Naive thymus-derived CD4-positive, alpha-beta T cell (primary cell): ENCODE results near the gene SYT17. TPM values are rescaled to one million over a fixed set of nuclear protein-coding genes. Genes with fewer than 3 reads are reported as not detected.
A peak's percentile ranks its signal among the peaks of the same experiment; 100 is the strongest.

ENCODE experiments used
- ATAC-seq: fragments of 150-1000 bp; cut with Tn5 transposase; 2 replicates; pipeline ENCODE4 v1.10.0; 2021; ENCODE audit warnings: mild to moderate bottlenecking, moderate library complexity
- CTCF ChIA-PET: fragments of 350-600 bp; sonication (Branson Sonifier 250); formaldehyde crosslinking; loops from one replicate; lab custom pipeline; 2021; ENCODE audit warnings: antibody characterized with exemption; lab: Charles Lee
- POLR2A ChIA-PET: fragments of 350-600 bp; sonication (Branson Sonifier 250); formaldehyde crosslinking; loops from one replicate; lab custom pipeline; 2021; ENCODE audit warnings: antibody characterized with exemption, inconsistent platforms; lab: Charles Lee
- DNase-seq, 9 donors: peaks; one replicate each; pipeline versions ENCODE4 v3.0.0 to v3.0.0-alpha.2; 2020 to 2022; ENCODE audit warnings: mixed read lengths in 1 of 9
- H3K27ac ChIP-seq: one replicate; pipeline ENCODE4 v1.7.0; 2013; ENCODE audit warnings: mild to moderate bottlenecking, low read depth, low read length, moderate library complexity
- H3K27me3 ChIP-seq, 2 donors: one replicate each; pipeline ENCODE4 v1.7.0; 2013; ENCODE audit warnings: low read length in 2 of 2, mild to moderate bottlenecking in 2 of 2, moderate library complexity in 2 of 2; ENCODE audit not compliant: control insufficient read depth in 2 of 2, insufficient read depth in 2 of 2
- H3K36me3 ChIP-seq, 3 experiments: 1 replicate in 2 of 3; 2 replicates in 1 of 3; pipeline ENCODE4 v1.7.0; 2013; ENCODE audit warnings: low read length in 3 of 3, mild to moderate bottlenecking in 3 of 3, moderate library complexity in 1 of 3; ENCODE audit not compliant: insufficient read depth in 3 of 3, control insufficient read depth in 2 of 3
- H3K4me1 ChIP-seq, 2 donors: one replicate each; pipeline ENCODE4 v1.7.0; 2013; ENCODE audit warnings: low read length in 2 of 2, mild to moderate bottlenecking in 2 of 2, moderate library complexity in 1 of 2; ENCODE audit not compliant: control insufficient read depth in 2 of 2, insufficient read depth in 2 of 2
- H3K4me3 ChIP-seq: 2 replicates; pipeline ENCODE4 v1.7.0; 2013; ENCODE audit warnings: mild to moderate bottlenecking, low read length
- H3K9me3 ChIP-seq, 3 experiments: 1 replicate in 2 of 3; 2 replicates in 1 of 3; pipeline ENCODE4 v1.7.0; 2013; ENCODE audit warnings: low read length in 3 of 3; ENCODE audit not compliant: control insufficient read depth in 2 of 3
- H3K27ac Mint-ChIP-seq, 9 donors: one replicate each; pipeline ENCODE4 v1.8.0; 2020 to 2022; ENCODE audit warnings: mixed read lengths in 9 of 9, mild to moderate bottlenecking in 8 of 9, moderate library complexity in 5 of 9, inconsistent platforms in 2 of 9
- H3K27me3 Mint-ChIP-seq, 5 donors: one replicate each; pipeline ENCODE4 v1.8.0; 2021 to 2022; ENCODE audit warnings: mixed read lengths in 5 of 5, mild to moderate bottlenecking in 1 of 5
- H3K36me3 Mint-ChIP-seq, 5 donors: one replicate each; pipeline ENCODE4 v1.8.0; 2020 to 2022; ENCODE audit warnings: mixed read lengths in 5 of 5, mild to moderate bottlenecking in 3 of 5, inconsistent platforms in 1 of 5
- H3K4me1 Mint-ChIP-seq, 7 donors: one replicate each; pipeline ENCODE4 v1.8.0; 2020 to 2022; ENCODE audit warnings: mixed read lengths in 7 of 7, mild to moderate bottlenecking in 3 of 7, inconsistent platforms in 1 of 7
- H3K4me3 Mint-ChIP-seq, 10 donors: one replicate each; pipeline ENCODE4 v1.8.0; 2020 to 2022; ENCODE audit warnings: mild to moderate bottlenecking in 10 of 10, mixed read lengths in 10 of 10, moderate library complexity in 6 of 10, inconsistent platforms in 2 of 10
- H3K9me3 Mint-ChIP-seq, 11 donors: one replicate each; pipeline ENCODE4 v1.8.0; 2020 to 2022; ENCODE audit warnings: mixed read lengths in 11 of 11, mild to moderate bottlenecking in 4 of 11, inconsistent platforms in 1 of 11, moderate library complexity in 1 of 11
- intact Hi-C, 2 donors: fragments of 100-400 bp; cut with micrococcal nuclease; formaldehyde crosslinking; loops; one replicate each; pipeline ENCODE4 v1.15.1; 2023
- polyA plus RNA-seq, 2 donors: library from polyadenylated mRNA; unstranded; fragments of 300-500 nt; fragmentation: Illumina TruSeq; gene quantifications; one replicate each; pipeline ENCODE4 v1.2.3, GENCODE V29; 2021
- total RNA-seq, 6 experiments: library from RNA in 5 of 6; stranded (reverse) in 5 of 6; gene quantifications; 1 replicate in 5 of 6; 2 replicates in 1 of 6; pipeline ENCODE4 v1.2.3 and lab custom pipeline; 2021 to 2026

Gene SYT17
- total and polyA plus RNA-seq, 7 experiments from 2014 or later, result 0.08 to 3.6 (median 0.24) TPM; not detected in 4

DNA sequence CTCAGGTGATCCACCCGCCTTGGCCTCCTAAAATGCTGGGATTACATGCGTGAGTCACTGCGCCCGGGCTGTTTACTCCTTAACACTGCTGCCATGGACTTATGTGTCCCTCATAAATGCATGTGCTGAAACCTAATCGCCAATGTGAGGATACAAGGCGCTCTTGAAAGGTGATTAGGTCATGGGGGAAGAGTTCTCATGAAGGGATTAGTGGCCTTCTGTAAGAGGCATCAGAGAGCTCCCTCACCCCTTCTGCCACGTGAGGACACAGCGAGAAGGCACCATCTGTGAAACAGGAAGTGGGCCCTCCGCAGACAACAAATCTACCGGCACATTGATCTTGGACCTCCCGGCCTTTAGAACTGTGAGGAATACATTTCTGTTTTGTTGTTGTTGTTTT lies 35.1 kb upstream of the SYT17 start:
- ATAC-seq (no peak), DNase-seq (no peak)
- POLR2A ChIA-PET, result no interaction called here
- peaks cover 8 to 36% (median 9%) of the 10 kb centered on the region in 7 donors for H3K4me1 Mint-ChIP-seq
- no peak overlapping the region for H3K27ac Mint-ChIP-seq
- no peaks in the 10 kb centered on the region for H3K4me1 ChIP-seq
- no peak overlapping the region for H3K27ac ChIP-seq
- CTCF ChIA-PET, result no interaction called here
- no peaks in the 10 kb centered on the region for H3K27me3 ChIP-seq
- no peaks in the 10 kb centered on the region for H3K9me3 ChIP-seq
- peaks cover 0 to 2% (median 0%) of the 10 kb centered on the region in 5 donors for H3K36me3 Mint-ChIP-seq
- intact Hi-C loops, result no loop called here
- no peak overlapping the region for H3K4me3 ChIP-seq
- H3K36me3 ChIP-seq, result no peaks in the 10 kb centered on the region
- H3K9me3 Mint-ChIP-seq, result no peaks in the 10 kb centered on the region
- peaks cover 0 to 7% (median 0%) of the 10 kb centered on the region in 5 donors for H3K27me3 Mint-ChIP-seq
- no peak overlapping the region for H3K4me3 Mint-ChIP-seq

DNA sequence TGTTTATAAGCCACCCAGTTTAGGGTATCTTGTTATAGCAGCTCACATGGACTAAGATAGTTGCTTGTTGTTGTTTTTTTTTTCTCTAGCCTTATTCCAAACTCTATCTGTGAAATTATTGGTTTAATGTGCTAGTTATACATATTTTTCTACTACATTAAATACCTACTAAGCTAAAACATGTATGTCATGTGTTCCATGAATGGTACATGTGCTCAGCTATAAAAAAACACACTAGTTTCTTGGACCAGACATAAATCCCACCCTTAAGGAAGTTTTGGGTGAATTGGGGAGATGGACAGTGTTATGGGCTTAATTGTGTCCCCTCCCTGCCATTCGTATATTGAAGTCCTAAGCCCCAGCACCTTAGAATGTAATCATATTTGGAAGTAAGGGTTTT lies 34.4 kb upstream of the SYT17 start:
- intact Hi-C loops, result no loop called here
- POLR2A ChIA-PET, result no interaction called here
- H3K4me3 ChIP-seq, result no peak overlapping the region
- H3K4me1 ChIP-seq, result no peaks in the 10 kb centered on the region
- H3K4me1 Mint-ChIP-seq, result peaks cover 8 to 35% (median 9%) of the 10 kb centered on the region in 7 donors
- no peaks in the 10 kb centered on the region for H3K9me3 Mint-ChIP-seq
- no peaks in the 10 kb centered on the region for H3K36me3 ChIP-seq
- no peak overlapping the region for H3K4me3 Mint-ChIP-seq
- ATAC-seq (no peak), DNase-seq (no peak)
- H3K27ac Mint-ChIP-seq, result no peak overlapping the region
- H3K27me3 ChIP-seq, result no peaks in the 10 kb centered on the region
- no peaks in the 10 kb centered on the region for H3K9me3 ChIP-seq
- no peak overlapping the region for H3K27ac ChIP-seq
- H3K27me3 Mint-ChIP-seq, result peaks cover 0 to 7% (median 0%) of the 10 kb centered on the region in 5 donors
- H3K36me3 Mint-ChIP-seq, result peaks cover 0 to 2% (median 0%) of the 10 kb centered on the region in 5 donors
- CTCF ChIA-PET, result no interaction called here

GRCh38 chr16:19135201-19135842 lies 32.7 kb upstream of the SYT17 start:
- H3K9me3 ChIP-seq, result no peaks in the 10 kb centered on the region
- H3K27me3 ChIP-seq, result no peaks in the 10 kb centered on the region
- no peaks in the 10 kb centered on the region for H3K9me3 Mint-ChIP-seq
- H3K36me3 Mint-ChIP-seq, result no peaks in the 10 kb centered on the region
- DNase-seq, result no peak
- CTCF ChIA-PET, result no interaction called here
- H3K36me3 ChIP-seq, result no peaks in the 10 kb centered on the region
- H3K4me3 ChIP-seq, result no peak overlapping the region
- H3K27ac Mint-ChIP-seq, result no peak overlapping the region
- H3K4me1 ChIP-seq, result no peaks in the 10 kb centered on the region
- no peak overlapping the region for H3K4me3 Mint-ChIP-seq
- H3K27ac ChIP-seq, result no peak overlapping the region
- intact Hi-C loops, result no loop called here
- POLR2A ChIA-PET, result no interaction called here
- peaks cover 0 to 15% (median 0%) of the 10 kb centered on the region in 5 donors for H3K27me3 Mint-ChIP-seq
- no peak for ATAC-seq
- peaks cover 8 to 19% (median 9%) of the 10 kb centered on the region in 7 donors for H3K4me1 Mint-ChIP-seq

DNA sequence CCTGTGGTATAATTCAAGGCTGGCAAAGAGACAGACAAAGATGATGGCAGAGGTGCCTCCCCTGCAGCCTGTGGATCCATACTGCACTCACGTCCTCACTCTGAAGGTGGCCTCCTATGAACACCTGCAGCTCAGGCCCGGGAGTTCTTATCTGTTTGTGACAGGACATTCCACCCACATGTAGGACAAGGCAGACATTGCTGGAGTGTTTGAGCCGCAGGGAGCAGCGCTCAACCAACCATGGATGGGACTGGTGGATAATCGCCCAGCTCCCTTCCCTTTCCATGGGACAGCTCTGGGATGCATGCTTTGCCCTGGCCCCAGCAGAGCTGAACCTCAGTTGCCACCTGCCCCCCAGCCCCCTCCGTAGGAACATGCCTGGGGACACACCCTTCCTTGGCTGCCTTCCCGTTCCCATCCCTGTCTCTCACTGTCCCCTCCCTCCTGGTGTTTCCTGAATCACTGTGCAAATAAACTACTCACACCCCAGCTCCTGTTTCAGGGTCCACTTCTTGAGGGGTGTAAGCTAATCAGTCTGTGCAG lies 32.1 kb upstream of the SYT17 start:
- Histone ChIP-seq H3K27ac (no peak overlapping the region), H3K4me3 (no peak overlapping the region), H3K27me3 (no peaks in the 10 kb centered on the region), H3K4me1 (no peaks in the 10 kb centered on the region), H3K36me3 (no peaks in the 10 kb centered on the region), H3K9me3 (no peaks in the 10 kb centered on the region)
- Mint-ChIP-seq H3K9me3 (no peaks in the 10 kb centered on the region), H3K27ac (no peak overlapping the region), H3K27me3 (peaks cover 5 to 22% (median 6%) of the 10 kb centered on the region in 5 donors), H3K4me1 (peaks cover 4 to 13% (median 5%) of the 10 kb centered on the region in 7 donors), H3K36me3 (no peaks in the 10 kb centered on the region), H3K4me3 (no peak overlapping the region)
- ATAC-seq, result no peak
- ChIA-PET POLR2A (no interaction called here), CTCF (no interaction called here)
- no peak for DNase-seq
- intact Hi-C loops, result no loop called here

DNA sequence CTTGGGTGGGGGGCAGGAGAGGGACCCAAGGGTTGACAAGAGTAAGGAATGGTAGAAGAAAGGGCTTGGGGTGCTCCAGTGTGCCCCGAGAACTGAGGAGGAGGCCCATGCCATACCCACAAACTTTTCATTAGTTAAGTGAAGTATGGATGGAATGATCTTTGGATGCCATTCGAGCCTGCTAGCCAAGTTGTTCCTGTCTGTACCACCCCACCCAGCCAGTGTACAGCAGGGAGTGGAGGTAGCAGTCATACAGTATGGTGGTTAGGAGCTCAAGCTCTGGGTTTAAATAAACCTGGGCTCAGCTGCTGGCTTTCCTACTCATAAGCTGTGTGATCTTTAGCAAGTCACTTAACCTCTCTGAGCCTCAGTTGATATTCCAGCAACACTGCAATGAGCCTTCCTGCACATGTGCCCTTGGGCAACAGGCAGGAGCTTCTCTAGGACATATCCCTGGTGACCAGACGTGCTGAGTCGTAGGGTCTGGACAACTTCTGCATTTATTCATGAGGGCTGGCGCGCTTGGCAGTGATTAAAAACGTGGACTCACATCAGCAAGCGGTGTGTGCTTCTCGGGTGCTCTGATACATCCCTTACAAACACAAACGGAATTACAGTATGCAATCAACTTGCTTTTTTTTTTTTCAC lies 31.4 kb upstream of the SYT17 start:
- no peaks in the 10 kb centered on the region for H3K9me3 Mint-ChIP-seq
- H3K36me3 Mint-ChIP-seq, result no peaks in the 10 kb centered on the region
- ChIA-PET POLR2A (no interaction called here), CTCF (no interaction called here)
- H3K27ac Mint-ChIP-seq, result no peak overlapping the region
- Histone ChIP-seq H3K27ac (no peak overlapping the region), H3K36me3 (no peaks in the 10 kb centered on the region), H3K27me3 (no peaks in the 10 kb centered on the region), H3K4me1 (no peaks in the 10 kb centered on the region), H3K4me3 (no peak overlapping the region), H3K9me3 (no peaks in the 10 kb centered on the region)
- DNase-seq, result no peak
- intact Hi-C loops, result no loop called here
- H3K27me3 Mint-ChIP-seq, result peaks cover 8 to 24% (median 10%) of the 10 kb centered on the region in 5 donors
- ATAC-seq, result peak; percentile 47
- no peak overlapping the region for H3K4me3 Mint-ChIP-seq
- peaks cover 0 to 6% (median 0%) of the 10 kb centered on the region in 7 donors for H3K4me1 Mint-ChIP-seq

GRCh38 chr16:19137201-19138128 lies 30.6 kb upstream of the SYT17 start:
- H3K4me1 Mint-ChIP-seq, result no peaks in the 10 kb centered on the region
- H3K27me3 Mint-ChIP-seq, result peaks cover 8 to 24% (median 11%) of the 10 kb centered on the region in 5 donors
- CTCF ChIA-PET, result no interaction called here
- no peaks in the 10 kb centered on the region for H3K9me3 Mint-ChIP-seq
- no peak for DNase-seq
- no peaks in the 10 kb centered on the region for H3K4me1 ChIP-seq
- H3K27me3 ChIP-seq, result no peaks in the 10 kb centered on the region
- POLR2A ChIA-PET, result no interaction called here
- no peak overlapping the region for H3K27ac Mint-ChIP-seq
- H3K27ac ChIP-seq, result no peak overlapping the region
- no peaks in the 10 kb centered on the region for H3K36me3 ChIP-seq
- no peaks in the 10 kb centered on the region for H3K9me3 ChIP-seq
- no peaks in the 10 kb centered on the region for H3K36me3 Mint-ChIP-seq
- no peak overlapping the region for H3K4me3 ChIP-seq
- no peak for ATAC-seq
- intact Hi-C loops, result no loop called here
- no peak overlapping the region for H3K4me3 Mint-ChIP-seq
